Left ventricle myocardium inferior (tissue), 1 donor: ENCODE data around the gene CAPN6. TPM values are rescaled to one million over a fixed set of nuclear protein-coding genes. Genes with fewer than 3 reads are reported as not detected.

Experiments used
- DNase-seq: peaks from one replicate; pipeline ENCODE4 v3.0.0-alpha.2; 2020
- H3K27ac ChIP-seq: fragments of 200-600 bp; replicated peaks from 2 replicates; pipeline ENCODE4 v1.8.0; 2021
- H3K27me3 ChIP-seq: fragments of 200-600 bp; 2 replicates; pipeline ENCODE4 v1.8.0; 2021; ENCODE audit warnings: low read depth
- H3K36me3 ChIP-seq: fragments of 200-600 bp; 2 replicates; pipeline ENCODE4 v1.8.0; 2021
- H3K4me1 ChIP-seq: fragments of 200-600 bp; 2 replicates; pipeline ENCODE4 v1.8.0; 2021
- H3K4me3 ChIP-seq: fragments of 200-600 bp; 2 replicates; pipeline ENCODE4 v1.8.0; 2021; ENCODE audit warnings: mild to moderate bottlenecking, moderate library complexity
- H3K9me3 ChIP-seq: fragments of 200-600 bp; replicated peaks from 2 replicates; pipeline ENCODE4 v1.8.0; 2021
- intact Hi-C: fragments of 100-400 bp; cut with micrococcal nuclease; formaldehyde crosslinking; loops from one replicate; pipeline ENCODE4 v1.11.0; 2022
- total RNA-seq: library from RNA; stranded (reverse); fragmentation: NEBNext Ultra II Directional; extraction: Animal tissue kit (Norgen Biotek cat#: 25700); gene quantifications from one replicate; pipeline ENCODE4 v1.2.1, GENCODE V29; 2021
- TF ChIP-seq, protein P1 (sequence below): fragments of 200-600 bp; IDR thresholded peaks from 2 replicates; pipeline ENCODE4 v1.8.0; 2021; ENCODE audit warnings: antibody characterized with exemption, mild to moderate bottlenecking, borderline replicate concordance
- donor health status: DM: no; HTN: yes; CAD: no; lungs with severe emphysema.

Gene CAPN6
- total RNA-seq, 1 donor from 2014 or later = not detected

DNA sequence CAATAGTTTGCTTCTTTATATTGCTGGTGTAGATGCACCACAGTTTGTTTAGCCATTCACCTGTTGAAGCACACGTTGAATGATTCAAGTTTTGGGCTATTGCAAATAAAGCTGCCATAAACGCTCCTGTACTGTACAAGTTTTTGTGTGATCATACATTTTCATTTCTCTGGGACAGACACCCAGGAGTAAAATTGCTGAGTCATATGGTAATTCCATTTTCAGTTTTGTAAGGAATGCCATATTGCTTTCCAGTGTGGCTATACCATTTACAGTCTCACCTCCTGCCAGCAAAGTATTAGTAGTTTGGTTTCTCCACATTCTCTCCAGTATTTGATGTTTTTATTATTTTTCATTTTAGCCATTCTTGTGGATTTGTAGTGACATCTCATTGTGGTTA lies 32.0 kb upstream of the CAPN6 start:
- no peak overlapping the region for H3K4me3 ChIP-seq
- no peaks in the 10 kb centered on the region for H3K36me3 ChIP-seq
- TF ChIP-seq, protein P1, sequence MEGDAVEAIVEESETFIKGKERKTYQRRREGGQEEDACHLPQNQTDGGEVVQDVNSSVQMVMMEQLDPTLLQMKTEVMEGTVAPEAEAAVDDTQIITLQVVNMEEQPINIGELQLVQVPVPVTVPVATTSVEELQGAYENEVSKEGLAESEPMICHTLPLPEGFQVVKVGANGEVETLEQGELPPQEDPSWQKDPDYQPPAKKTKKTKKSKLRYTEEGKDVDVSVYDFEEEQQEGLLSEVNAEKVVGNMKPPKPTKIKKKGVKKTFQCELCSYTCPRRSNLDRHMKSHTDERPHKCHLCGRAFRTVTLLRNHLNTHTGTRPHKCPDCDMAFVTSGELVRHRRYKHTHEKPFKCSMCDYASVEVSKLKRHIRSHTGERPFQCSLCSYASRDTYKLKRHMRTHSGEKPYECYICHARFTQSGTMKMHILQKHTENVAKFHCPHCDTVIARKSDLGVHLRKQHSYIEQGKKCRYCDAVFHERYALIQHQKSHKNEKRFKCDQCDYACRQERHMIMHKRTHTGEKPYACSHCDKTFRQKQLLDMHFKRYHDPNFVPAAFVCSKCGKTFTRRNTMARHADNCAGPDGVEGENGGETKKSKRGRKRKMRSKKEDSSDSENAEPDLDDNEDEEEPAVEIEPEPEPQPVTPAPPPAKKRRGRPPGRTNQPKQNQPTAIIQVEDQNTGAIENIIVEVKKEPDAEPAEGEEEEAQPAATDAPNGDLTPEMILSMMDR = no peak
- DNase-seq = no peak
- no peaks in the 10 kb centered on the region for H3K4me1 ChIP-seq
- H3K27ac ChIP-seq = no peak overlapping the region
- H3K9me3 ChIP-seq = no peaks in the 10 kb centered on the region
- H3K27me3 ChIP-seq = no peaks in the 10 kb centered on the region
- intact Hi-C loops = no loop called here

GRCh38 chrX:111288841-111289240 lies 18.6 kb upstream of the CAPN6 start:
- H3K9me3 ChIP-seq = no peaks in the 10 kb centered on the region
- no peaks in the 10 kb centered on the region for H3K36me3 ChIP-seq
- TF ChIP-seq, protein P1 = no peak
- no peak overlapping the region for H3K27ac ChIP-seq
- no peaks in the 10 kb centered on the region for H3K4me1 ChIP-seq
- intact Hi-C loops = no loop called here
- no peaks in the 10 kb centered on the region for H3K27me3 ChIP-seq
- no peak overlapping the region for H3K4me3 ChIP-seq
- DNase-seq = no peak

DNA sequence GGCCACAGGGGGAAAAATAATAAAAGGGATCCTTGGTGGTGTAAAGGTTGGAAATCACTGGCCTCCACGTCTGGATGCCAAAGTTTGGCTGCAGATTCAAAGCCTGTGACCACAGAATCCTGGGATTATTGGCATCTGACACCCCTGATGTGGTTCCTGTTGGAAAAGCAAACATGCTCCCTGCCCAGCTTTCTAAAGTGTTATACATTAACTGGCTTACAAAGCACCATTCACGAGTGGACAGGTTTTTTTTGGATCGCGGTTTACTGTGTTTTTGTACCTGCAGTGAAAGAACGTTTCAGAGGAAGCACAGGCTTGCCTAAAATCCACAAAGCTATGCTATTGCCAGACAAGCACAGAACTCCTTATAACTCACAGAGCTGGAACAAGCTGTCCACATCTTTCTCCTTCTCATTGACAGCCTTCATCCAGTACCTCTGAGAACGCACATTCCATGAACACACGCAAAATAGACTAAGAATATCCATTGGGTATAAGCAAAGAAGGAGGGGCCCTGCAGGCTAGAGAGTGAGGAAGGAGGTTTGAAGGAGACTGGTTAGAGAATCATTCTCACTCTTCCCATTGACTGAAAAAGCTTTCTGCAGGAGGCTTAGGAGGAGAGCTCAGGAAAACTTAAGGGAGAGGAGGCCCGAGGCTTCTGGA lies 14.5 kb upstream of the CAPN6 start:
- intact Hi-C loops = no loop called here
- DNase-seq = no peak
- H3K9me3 ChIP-seq = no peaks in the 10 kb centered on the region
- TF ChIP-seq, protein P1 = no peak
- no peak overlapping the region for H3K27ac ChIP-seq
- H3K36me3 ChIP-seq = no peaks in the 10 kb centered on the region
- no peaks in the 10 kb centered on the region for H3K27me3 ChIP-seq
- no peak overlapping the region for H3K4me3 ChIP-seq
- H3K4me1 ChIP-seq = no peaks in the 10 kb centered on the region

DNA sequence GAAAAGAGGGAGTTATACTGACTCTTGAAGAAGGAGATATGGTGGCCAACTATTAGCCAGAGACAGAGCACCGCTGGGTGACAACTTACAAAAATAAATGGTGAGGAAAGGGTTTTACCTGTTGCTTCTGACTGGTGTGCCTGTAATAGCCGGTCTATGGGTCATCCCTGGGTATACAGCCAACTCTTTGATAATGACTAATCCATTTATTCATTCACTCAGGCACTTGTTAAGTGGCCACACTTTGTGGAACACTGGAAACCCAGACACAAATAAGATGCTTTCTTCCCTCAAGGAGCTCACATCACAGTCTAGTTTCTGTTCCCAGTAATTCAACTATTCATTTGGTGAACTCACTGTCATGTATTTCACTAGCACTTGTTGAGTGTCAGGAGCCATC lies 13.2 kb upstream of the CAPN6 start:
- no peak for DNase-seq
- intact Hi-C loops = no loop called here
- TF ChIP-seq, protein P1 = no peak
- Histone ChIP-seq H3K4me3 (no peak overlapping the region), H3K4me1 (no peaks in the 10 kb centered on the region), H3K27ac (no peak overlapping the region), H3K9me3 (no peaks in the 10 kb centered on the region), H3K36me3 (no peaks in the 10 kb centered on the region), H3K27me3 (no peaks in the 10 kb centered on the region)

GRCh38 chrX:111282991-111283390 lies 12.7 kb upstream of the CAPN6 start:
- no peaks in the 10 kb centered on the region for H3K9me3 ChIP-seq
- no peaks in the 10 kb centered on the region for H3K36me3 ChIP-seq
- H3K27me3 ChIP-seq = no peaks in the 10 kb centered on the region
- intact Hi-C loops = no loop called here
- no peak overlapping the region for H3K4me3 ChIP-seq
- DNase-seq = no peak
- no peaks in the 10 kb centered on the region for H3K4me1 ChIP-seq
- TF ChIP-seq, protein P1 = no peak
- no peak overlapping the region for H3K27ac ChIP-seq

- no peaks in the 10 kb centered on the region for H3K27me3 ChIP-seq
- TF ChIP-seq, protein P1 = no peak
- H3K9me3 ChIP-seq = no peaks in the 10 kb centered on the region
- H3K27ac ChIP-seq = no peak overlapping the region
- no peak overlapping the region for H3K4me3 ChIP-seq
- H3K36me3 ChIP-seq = no peaks in the 10 kb centered on the region
- no peak for DNase-seq
- intact Hi-C loops = no loop called here
- no peaks in the 10 kb centered on the region for H3K4me1 ChIP-seq
Observed at GRCh38 chrX:111282139-111282538, 11.9 kb upstream of the CAPN6 start.
